Mesodermal cell (in vitro differentiated cells): ENCODE results near the gene ZFYVE26.
"Not testable (repeated sequence)": the region's sequence is repeated elsewhere in the genome, so short reads cannot be mapped to it uniquely, and the experiment has no call there.

Source experiments
- H3K27ac ChIP-seq: 2 replicates; pipeline ENCODE4 v1.7.0; 2013; ENCODE audit warnings: mild to moderate bottlenecking, low read depth, low read length, moderate library complexity; ENCODE audit not compliant: severe bottlenecking
- H3K36me3 ChIP-seq: 2 replicates; pipeline ENCODE4 v1.7.1; 2013; ENCODE audit warnings: mild to moderate bottlenecking, low read length, moderate library complexity; ENCODE audit not compliant: control insufficient read depth, insufficient read depth
- H3K4me1 ChIP-seq: one replicate; pipeline ENCODE4 v1.7.1; 2013; ENCODE audit warnings: mild to moderate bottlenecking, low read length; ENCODE audit not compliant: insufficient read depth, control insufficient read depth, poor library complexity, severe bottlenecking
- H3K4me3 ChIP-seq: 2 replicates; pipeline ENCODE4 v1.7.0; 2013; ENCODE audit warnings: low read length, control low read depth, mild to moderate bottlenecking; ENCODE audit not compliant: insufficient read depth, poor library complexity, severe bottlenecking; ENCODE audit errors: extremely low read depth
- H3K9me3 ChIP-seq: 2 replicates; pipeline ENCODE4 v1.7.1; 2013; ENCODE audit warnings: mild to moderate bottlenecking, low read length, moderate library complexity; ENCODE audit not compliant: control insufficient read depth
- WGBS, 2 experiments: methylation state at CpG; one replicate each; pipeline ENCODE4 v1.1.5; 2013; ENCODE audit warnings: missing lambda C conversion rate in 2 of 2; ENCODE audit not compliant: insufficient coverage in 2 of 2; 5-methylcytosine and 5-hydroxymethylcytosine counted together

Gene ZFYVE26

DNA sequence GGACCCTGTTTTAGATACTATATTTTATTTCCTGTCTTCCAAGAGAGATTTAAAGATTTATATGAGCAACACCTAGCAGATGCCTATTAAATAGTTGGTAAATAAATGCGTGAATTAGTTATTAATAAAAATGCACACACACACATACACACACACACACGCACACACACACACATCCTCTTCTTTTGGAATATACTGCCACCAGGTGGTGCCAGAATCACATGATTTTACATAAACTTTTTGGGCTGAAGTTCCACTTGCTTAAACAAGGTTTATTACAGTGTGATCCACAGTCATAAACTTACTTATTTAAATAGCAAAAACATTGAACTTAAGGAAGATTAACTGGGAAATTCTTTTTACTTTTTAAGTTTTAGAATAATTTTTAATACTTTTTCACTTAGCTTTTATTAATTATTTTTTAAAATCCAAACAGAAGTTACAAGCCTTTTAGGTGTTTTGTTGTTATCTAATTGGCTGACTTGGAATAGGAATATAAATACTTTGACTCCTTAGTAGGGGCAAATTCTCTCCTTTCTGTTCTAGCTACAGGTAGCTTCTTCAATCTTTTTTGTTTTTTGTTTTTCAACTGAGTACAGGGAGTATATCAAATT lies 20.7 kb upstream of the ZFYVE26 start:
- 50% methylated on average over 1 of the region's 2 CpGs; no CpG with 5 or more reads in 1 of the 2 experiments for WGBS, 2 experiments
- Histone ChIP-seq H3K4me3 (no peak overlapping the region), H3K9me3 (no peaks in the 10 kb centered on the region), H3K4me1 (no peaks in the 10 kb centered on the region), H3K36me3 (no peaks in the 10 kb centered on the region), H3K27ac (no peak overlapping the region)

DNA sequence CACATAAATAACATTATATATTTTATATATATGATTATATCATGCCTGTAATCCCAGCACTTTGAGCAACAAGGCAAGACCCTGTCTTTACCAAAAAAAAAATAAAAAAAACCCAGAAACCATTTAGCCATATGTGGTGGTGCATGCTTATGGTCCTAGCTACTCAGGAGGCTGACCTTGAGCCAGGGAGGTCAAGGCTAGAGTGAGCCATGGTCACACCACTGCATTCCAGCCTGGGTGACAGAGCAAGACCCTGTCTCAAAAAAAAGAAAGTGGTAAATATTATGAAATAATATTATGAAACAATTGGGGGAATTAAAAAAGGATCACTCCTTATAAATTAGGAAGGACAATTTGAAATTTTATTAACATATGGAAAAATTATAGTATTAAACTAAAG lies 19.2 kb upstream of the ZFYVE26 start:
- no peaks in the 10 kb centered on the region for H3K4me1 ChIP-seq
- no peak overlapping the region for H3K27ac ChIP-seq

DNA sequence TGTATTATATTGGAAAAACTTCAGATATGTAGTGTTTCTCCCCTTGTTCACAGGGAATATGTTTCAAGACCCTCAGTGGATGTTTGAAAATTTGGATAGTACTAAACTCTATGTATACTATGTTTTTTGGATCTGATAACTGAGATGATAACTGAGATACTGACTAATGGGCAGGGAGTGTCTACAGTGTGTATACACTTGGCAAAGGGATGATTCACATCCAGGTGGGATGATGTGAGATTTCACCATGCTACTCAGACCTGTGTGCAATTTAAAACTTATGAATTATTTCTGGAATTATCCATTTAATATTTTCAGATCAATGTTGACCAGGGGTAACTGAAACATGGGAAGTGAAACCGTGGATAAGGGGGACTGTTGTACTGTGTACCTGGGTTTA lies 17.0 kb upstream of the ZFYVE26 start:
- H3K4me1 ChIP-seq = no peaks in the 10 kb centered on the region
- WGBS, 2 experiments = no CpG with 5 or more reads among the region's 1 CpG
- H3K27ac ChIP-seq = no peak overlapping the region
- peaks cover 5% of the 10 kb centered on the region for H3K9me3 ChIP-seq
- H3K4me3 ChIP-seq = no peak overlapping the region
- no peaks in the 10 kb centered on the region for H3K36me3 ChIP-seq

More for the DNA sequence above, 19.2 kb upstream of the ZFYVE26 start:
- no peaks in the 10 kb centered on the region for H3K36me3 ChIP-seq
- no peaks in the 10 kb centered on the region for H3K9me3 ChIP-seq
- no peak overlapping the region for H3K4me3 ChIP-seq

DNA sequence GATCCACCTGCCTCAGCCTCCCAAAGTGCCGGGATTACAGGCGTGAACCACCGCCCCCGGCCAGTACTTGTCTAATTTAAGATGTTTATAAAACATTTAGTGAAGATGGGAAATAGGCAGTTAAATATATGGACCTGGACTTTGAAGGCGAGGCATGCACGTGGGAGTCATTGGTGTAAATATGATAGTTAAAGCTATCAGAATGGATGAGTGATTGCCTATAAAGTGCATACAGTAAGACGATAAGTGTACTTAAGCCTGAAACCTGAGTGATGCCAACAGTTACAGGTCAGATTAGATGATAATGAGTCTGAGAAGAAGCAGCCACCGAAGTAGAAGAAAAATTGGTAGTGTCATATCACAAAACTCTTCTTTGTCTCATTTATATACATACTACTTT lies 14.7 kb upstream of the ZFYVE26 start:
- Histone ChIP-seq H3K27ac (no peak overlapping the region), H3K9me3 (peaks cover 5% of the 10 kb centered on the region), H3K4me1 (no peaks in the 10 kb centered on the region), H3K36me3 (peaks cover 4% of the 10 kb centered on the region), H3K4me3 (no peak overlapping the region)
- WGBS, 2 experiments = 90 to 97% methylated on average over 6 to 7 of the region's 8 CpGs

DNA sequence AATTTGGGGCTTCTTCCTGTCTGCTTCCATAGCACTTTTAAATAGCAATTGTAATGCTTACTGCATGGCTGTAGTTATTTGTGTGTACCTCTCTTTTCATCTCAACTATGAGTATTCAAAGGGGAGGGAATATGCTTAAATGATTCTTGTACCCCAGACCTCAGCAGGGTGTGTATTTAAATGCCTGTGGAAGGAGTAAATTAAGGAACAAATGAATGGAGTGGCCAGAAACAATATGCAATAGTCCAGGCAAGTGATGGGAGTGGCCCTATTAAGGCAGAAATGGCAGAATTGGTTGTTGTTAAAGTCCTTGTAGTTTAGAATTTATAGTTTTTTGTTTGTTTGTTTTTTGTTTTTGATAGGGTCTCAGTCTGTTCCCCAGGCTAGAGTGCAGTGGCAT lies 4.7 kb upstream of the ZFYVE26 start:
- H3K36me3 ChIP-seq = peaks cover 7% of the 10 kb centered on the region
- no peak overlapping the region for H3K27ac ChIP-seq
- no peak overlapping the region for H3K4me3 ChIP-seq
- H3K9me3 ChIP-seq = no peaks in the 10 kb centered on the region
- H3K4me1 ChIP-seq = peaks cover 3% of the 10 kb centered on the region

DNA sequence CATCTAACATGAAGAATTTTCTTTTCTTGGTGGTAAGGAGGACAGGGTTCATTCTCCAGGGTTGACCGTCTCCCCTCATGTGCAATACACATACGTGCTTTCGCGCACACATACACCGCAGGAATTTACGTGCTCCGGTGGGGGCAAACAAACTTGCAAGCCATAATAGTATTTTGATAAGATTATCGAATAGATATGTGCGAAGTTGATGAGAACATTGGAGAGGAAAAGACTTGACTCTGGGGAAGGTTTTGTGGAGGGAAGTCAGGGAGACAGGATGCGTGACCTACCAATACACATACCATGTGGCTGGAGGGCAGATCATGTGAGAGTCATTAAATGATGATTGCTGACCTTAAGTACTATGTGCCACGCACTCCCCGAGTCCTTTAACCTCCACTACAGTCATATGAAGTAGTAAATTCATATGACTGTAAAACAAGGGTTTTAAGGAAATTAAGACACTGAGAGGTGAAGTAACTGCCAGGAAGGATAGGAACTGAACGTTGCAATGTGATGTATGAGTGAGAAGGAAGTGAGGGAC lies 4.1 kb upstream of the ZFYVE26 start:
- Histone ChIP-seq H3K27ac (no peak overlapping the region), H3K4me1 (peaks cover 3% of the 10 kb centered on the region), H3K4me3 (peak overlapping the region; percentile 93), H3K9me3 (no peaks in the 10 kb centered on the region), H3K36me3 (peaks cover 3% of the 10 kb centered on the region)
- 66 to 84% methylated on average over 4 to 8 of the region's 13 CpGs for WGBS, 2 experiments

DNA sequence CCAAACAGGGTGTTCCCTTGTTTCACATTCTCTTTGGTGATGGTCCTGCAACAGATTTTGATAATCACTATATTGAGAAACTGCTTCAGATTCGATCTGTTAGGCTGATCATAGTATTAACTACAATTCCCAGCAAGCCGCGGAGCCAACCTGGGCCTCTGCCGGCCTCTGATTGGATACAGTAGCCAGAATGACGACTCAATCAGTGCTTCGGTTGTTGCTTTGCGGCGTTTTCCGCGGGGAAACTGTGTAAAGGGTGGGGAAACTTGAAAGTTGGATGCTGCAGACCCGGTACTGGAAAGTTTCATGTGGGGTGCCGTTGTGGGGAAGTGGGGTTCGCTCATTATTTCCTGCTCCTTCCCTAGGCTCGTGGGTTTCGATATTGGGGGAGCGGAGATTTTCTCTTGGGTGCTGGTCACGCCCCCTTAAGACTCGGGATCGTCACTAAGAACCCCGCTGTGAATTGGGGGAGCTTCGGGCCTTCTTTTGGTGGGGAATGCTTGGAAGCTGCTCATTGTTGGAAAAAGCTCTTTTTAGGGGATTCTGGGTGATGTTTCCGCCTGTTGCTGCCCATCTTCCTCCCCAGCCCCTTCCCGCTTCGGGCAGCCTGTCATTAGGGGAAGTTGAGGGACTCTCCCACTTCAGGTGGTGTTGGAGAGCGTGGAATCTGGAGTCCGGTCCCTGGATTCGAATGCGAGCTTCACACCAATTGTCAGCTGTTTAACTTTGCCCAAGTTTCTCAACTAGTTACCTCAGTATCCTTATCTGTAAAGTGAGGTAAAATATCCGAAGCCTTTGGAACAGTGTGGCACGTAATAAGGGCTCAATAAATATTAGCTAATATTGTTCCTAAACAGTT lies 3.4 kb upstream of the ZFYVE26 start, which contains the start of gene RAD51B:
Gene RAD51B, plus strand, starts transcription at position 217 of the 859 bp plus-strand sequence.
- Histone ChIP-seq H3K4me3 (peak within 1 kb of the TSS; percentile 93), H3K27ac (peak within 1 kb of the TSS; percentile 43), H3K9me3 (no peaks in the 10 kb centered on the region), H3K4me1 (peaks cover 3% of the 10 kb centered on the region), H3K36me3 (no peaks in the 10 kb centered on the region)
- WGBS, 2 experiments = 1 to 2% methylated on average over 8 to 11 of the region's 30 CpGs

DNA sequence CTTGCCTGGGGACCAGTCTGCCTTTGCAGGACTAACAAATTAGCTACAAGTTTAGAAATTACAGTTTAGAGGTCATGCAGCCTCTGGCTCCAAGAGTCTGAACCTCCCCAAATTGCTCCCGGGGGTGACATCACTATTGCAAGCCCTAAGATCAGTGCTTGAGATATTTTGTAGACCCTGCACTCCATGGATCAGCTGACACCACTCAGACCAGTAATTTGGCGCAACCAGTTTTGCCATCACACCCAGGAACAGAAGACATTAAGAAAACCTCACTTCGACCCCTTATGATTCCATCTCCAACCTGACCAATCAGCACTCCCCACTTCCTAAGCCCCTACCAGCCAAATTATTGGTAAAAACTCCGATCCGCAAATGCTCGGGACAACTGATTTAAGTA lies 2.1 kb upstream of the ZFYVE26 start:
- not testable (repeated sequence) for H3K27ac ChIP-seq, H3K4me1 ChIP-seq, H3K4me3 ChIP-seq, H3K36me3 ChIP-seq, H3K9me3 ChIP-seq
- 95 to 97% methylated on average over 6 of the region's 6 CpGs for WGBS, 2 experiments

DNA sequence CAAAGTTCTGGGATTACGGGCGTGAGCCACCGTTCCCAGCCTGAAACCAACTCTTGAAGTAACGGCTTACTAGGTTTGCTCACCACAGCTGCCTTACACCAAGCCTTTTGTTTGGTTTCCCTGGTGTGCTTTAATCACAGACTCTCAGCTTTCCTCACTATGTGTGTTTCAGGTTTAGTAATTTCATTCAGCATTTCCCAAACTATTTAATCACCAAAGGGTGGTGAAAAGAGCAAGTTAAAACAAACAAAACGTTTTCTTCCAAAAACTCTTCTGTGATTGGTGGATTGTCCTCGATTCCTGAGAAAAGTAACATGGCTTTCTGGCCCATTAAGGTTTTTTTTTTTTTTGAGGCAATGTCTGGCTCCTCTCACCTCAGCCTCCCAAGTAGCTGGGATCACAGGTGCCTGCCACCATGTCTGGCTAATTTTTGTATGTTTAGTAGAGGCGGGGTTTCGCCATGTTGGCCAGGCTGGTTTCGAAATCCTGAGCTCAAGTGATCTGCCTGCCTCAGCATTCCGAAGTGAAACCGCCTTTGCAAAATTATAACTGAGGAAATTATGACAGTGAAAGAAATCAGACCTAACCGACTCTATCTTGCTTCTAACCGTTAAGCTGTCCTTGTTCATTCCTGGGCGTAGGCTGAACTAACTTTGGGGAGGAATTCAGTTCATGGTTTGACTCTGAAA lies 1.5 kb upstream of the ZFYVE26 start:
- H3K4me1 ChIP-seq = peaks cover 3% of the 10 kb centered on the region
- H3K36me3 ChIP-seq = peaks cover 7% of the 10 kb centered on the region
- WGBS, 2 experiments = 88 to 91% methylated on average over 12 to 14 of the region's 14 CpGs
- no peak overlapping the region for H3K27ac ChIP-seq
- H3K9me3 ChIP-seq = no peaks in the 10 kb centered on the region
- H3K4me3 ChIP-seq = no peak overlapping the region

DNA sequence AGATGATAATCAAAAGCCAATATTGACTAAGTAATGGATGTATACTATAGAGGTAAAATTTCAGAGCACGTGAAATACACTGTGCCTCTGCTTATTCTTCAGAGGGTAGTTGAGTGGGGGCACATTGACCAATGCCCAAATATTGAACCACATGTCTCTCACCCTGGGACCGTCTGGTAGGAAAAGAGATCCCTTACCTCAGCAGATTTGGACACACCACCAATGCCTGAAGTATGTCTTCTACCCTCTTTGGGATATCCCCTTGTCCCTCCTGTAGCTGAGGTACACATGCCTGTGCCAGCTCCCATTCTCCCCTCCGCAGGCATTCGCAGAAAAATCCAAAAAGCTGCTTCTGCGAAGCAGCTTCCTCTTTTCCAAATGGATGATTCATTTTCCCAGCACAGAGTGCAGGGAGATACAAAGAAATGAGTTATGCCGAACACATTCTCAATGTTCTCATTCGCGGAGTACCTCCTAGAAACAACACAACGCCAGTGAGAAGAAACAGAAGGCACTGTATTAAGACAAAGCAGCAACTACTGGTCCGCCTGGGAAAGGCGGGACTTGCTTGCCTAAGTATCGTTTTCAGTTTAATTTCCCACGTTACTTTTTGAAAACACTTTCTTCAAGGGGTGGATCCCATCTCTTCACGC lies 691 bp downstream of the ZFYVE26 start:
- Histone ChIP-seq H3K9me3 (no peaks in the 10 kb centered on the region), H3K27ac (peak overlapping the region; percentile 36), H3K4me1 (peaks cover 3% of the 10 kb centered on the region), H3K4me3 (peak overlapping the region; percentile 70), H3K36me3 (peaks cover 22% of the 10 kb centered on the region)
- 4 to 8% methylated on average over 8 to 10 of the region's 14 CpGs for WGBS, 2 experiments
